Measurements from ENCODE around the gene KBTBD13.

KBTBD13 gene

GRCh38 chr15:65052956-65053355, 23.6 kb upstream of the KBTBD13 start:
- DNase-seq, result no peak

- DNase-seq, result no peak
Observed at GRCh38 chr15:65054333-65055200, 22.0 kb upstream of the KBTBD13 start.

DNA sequence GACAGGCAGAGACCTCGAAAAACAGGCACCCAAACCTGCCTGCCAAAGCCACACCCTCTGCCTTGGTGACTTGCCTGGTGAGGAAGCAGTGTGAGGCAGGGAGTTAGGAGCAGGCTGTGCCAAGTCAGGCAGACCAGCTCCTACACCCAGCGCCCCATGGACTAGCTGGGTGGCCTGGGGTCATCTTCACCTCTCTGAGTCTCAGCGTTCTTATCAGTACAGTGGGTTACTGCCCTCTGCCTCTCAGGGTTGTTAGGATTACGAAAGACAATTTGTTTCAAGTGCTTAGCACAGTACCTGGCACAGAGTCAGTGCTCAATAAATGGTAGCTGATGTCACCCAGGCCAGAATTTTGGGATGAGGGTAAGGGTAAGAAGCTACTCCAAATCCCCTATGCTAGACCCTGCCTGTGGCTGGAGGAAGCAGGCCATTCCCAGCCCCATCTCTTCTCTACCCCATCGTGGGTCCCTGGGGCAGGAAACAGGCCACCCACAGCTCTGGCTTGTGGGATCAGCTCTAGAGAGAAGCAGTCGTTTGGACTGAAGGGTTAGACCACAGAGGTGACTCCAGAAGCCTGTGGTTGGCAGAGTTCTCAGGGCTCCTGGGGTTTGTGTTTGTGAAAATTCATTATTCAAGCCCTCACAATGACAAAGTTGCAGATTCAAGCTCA, 21.2 kb upstream of the KBTBD13 start:
- no peak for DNase-seq

GRCh38 chr15:65056106-65056505, 20.4 kb upstream of the KBTBD13 start:
- no peak for DNase-seq

DNA sequence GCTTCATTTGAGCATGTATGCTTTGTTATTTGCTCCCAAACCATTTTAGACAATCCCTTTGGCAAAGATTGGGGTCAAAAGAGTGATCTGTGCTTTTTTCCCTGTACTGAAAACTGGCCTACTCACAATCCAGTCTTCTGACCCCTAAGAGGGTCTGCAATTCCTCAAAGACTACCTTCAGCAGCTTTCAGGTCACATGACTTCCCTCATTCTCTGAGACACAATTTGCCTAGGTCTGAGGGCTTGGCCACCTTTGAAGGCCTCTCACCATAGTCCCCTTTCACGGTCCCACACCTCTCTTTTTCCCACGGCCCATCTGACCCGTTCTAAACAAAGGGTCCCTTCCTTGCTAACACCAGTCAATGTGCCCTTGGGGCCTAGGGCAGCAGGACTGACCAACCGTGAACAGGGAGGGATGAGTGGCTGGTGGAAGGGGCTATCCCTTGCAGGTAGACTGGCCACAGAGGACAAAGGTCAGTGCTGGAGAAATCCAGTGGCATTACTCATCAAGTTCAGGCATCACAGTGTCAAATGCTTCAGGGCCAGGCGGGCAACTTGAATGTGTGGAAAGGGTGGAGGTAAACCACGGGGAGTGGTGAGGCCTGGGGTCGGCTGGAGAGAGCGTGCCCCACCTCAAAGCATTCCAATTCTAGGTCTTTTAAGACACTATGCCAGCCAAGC, 19.5 kb upstream of the KBTBD13 start:
- no peak for DNase-seq

- DNase-seq, result no peak
Observed at GRCh38 chr15:65057549-65057940, 19.0 kb upstream of the KBTBD13 start.

- DNase-seq, result no peak
Observed at GRCh38 chr15:65058394-65059368, 17.9 kb upstream of the KBTBD13 start.

DNA sequence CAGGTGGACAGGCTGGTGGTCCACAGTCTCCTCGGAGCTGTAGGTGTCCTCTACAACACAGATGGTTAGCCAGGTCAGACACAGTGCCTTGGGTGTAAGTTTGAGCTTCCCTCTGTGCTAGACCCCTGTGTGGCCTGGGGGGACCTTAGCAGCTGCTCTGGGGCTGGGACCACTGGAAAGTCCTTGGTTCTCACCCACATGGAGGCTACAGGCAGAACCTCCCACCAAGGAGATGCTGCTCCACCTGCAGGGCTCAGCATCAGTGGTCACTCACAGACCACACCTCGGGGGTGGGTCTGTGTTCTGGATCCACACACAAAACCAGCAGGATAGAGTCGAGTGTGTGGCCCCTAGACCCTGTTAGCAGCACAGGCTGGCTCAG, 17.2 kb upstream of the KBTBD13 start:
- no peak for DNase-seq

DNA sequence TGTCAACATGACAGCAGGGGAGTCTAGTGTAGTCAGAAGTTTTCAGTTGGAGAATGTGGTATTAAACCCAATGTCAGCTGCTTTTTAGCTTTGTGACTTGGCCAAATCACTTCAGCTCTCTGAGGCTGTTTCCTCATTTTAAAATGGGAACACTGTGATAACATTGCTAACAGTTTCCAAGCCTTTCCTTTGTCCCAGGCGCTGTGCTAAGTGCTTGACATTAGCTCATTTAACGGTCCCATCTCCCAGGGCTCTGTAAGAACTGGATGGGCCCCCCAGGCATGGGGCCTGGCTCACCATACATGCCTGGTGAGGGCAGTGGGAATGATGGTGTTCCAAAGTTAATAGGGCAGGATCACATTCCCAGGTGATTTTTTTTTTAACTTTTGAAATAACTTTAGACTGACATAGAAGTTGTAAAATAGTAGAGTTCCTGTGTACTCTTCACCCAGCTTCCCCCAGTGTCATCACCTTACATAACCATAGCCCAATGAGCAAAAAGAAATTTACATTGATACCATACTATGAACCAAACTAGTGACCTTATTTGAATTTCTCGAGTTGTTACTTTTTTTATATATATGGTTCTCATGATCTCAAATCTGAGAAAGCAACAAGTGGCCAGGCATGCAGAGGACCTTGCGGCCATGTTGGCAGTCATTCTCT, 16.5 kb upstream of the KBTBD13 start:
- no peak for DNase-seq

- DNase-seq, result no peak
Observed at GRCh38 chr15:65060641-65061397, 15.7 kb upstream of the KBTBD13 start.

GRCh38 chr15:65062061-65062460, 14.5 kb upstream of the KBTBD13 start:
- no peak for DNase-seq

- DNase-seq, result no peak
Observed at GRCh38 chr15:65062726-65063125, 13.8 kb upstream of the KBTBD13 start.

DNA sequence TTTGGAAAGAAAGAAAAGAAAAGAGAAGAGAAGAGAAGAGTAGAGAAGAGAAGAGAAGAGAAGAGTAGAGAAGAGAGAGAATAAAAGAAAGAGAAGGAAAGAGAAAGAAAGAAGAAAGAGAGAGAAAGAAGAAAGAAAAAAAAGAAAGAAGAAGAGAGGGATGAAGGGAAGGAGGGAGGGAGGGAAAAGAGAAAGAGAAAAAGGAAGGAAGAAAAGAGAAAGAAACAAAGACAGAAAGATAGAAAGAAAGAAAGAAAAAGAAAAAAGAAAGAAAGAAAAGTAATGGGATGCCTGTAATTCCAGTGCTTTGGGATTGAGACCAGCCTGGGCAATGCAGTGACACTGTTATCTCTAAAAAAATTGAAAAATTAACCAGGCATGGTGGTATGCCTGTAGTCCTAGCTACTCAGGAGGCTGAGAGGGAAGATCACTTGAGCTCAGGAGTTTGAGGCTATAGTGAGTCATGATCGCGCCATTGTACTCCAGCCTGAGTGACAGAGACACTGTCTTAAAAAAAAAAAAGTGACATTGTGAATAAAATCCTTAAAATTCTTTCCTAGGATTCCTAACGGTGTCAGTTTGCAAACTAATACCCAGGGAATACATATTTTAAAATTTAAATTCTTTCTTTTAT, 10.4 kb upstream of the KBTBD13 start:
- DNase-seq, result no peak

GRCh38 chr15:65066635-65067316, 9.8 kb upstream of the KBTBD13 start:
- DNase-seq, result no peak

DNA sequence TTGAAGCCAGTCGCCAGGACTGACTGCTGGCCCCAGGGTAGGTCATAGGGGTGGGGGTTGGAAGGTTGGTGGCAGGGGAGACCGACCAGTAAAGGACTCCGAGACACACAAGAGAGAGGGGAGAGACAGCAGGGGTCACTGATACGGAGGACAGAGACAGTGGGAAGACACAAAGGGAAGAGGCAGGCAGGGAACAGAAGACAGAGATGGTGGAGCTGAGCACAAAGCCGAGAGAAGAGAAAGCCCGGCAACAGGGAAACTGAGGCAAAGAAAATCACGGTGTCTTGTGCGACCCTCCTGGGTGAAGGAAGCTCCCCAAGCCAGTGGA, 9.3 kb upstream of the KBTBD13 start:
- DNase-seq, result no peak

GRCh38 chr15:65067645-65068402, 8.7 kb upstream of the KBTBD13 start, which contains the start of gene RASL12:
Gene RASL12 (minus strand): TSS chr15:65067991. CDS start chr15:65067835, 156 bp downstream.
- DNase-seq, result no peak

- DNase-seq, result no peak
Observed at GRCh38 chr15:65068403-65068788, 8.2 kb upstream of the KBTBD13 start.

DNA sequence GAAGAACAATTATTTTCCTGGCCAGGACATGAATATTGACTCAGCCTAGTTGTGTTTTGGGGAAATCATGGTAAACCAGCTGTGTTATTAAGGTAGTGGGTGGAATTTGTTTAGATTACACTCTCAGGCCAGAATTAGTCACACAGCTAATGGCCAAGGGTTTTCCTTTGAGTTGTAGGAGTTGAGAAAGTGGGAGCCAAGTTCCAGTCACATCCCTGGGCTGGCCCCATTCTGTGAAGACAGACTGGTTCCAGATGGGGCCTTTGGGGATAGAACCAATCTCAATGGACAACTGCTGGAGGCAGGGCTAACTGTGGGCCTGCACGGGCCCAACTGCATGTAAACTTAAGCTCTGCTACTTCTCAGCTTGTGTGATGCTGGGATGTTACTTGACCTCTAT, 7.4 kb upstream of the KBTBD13 start:
- DNase-seq, result no peak

GRCh38 chr15:65069779-65070546, 6.6 kb upstream of the KBTBD13 start:
- DNase-seq, result no peak
